ENCODE measurements around the gene GMPPB.
"Not testable (repeated sequence)": the region's sequence is repeated elsewhere in the genome, so short reads cannot be mapped to it uniquely, and the experiment has no call there.

Gene GMPPB

GRCh38 chr3:49723628-49724551, at the start of gene GMPPB:
Gene GMPPB, minus strand, starts transcription at chr3:49723951. Its CDS starts 225 bp downstream, at chr3:49723726.
- peak; percentile 37 to 84 for DNase-seq

- DNase-seq: no peak
These were observed 49.0 kb upstream of the GMPPB start for GRCh38 chr3:49772703-49773102.

GRCh38 chr3:49771340-49771938, 47.7 kb upstream of the GMPPB start:
- DNase-seq: no peak

- DNase-seq: no peak
These were observed 46.2 kb upstream of the GMPPB start for GRCh38 chr3:49769926-49770325.

- DNase-seq: no peak
These were observed 45.6 kb upstream of the GMPPB start for GRCh38 chr3:49769286-49769915.

- no peak for DNase-seq
These were observed 40.2 kb upstream of the GMPPB start for GRCh38 chr3:49763981-49764380.

- DNase-seq: no peak
These were observed 37.9 kb upstream of the GMPPB start for GRCh38 chr3:49761661-49762060.

- no peak for DNase-seq
These were observed 35.5 kb upstream of the GMPPB start for GRCh38 chr3:49759226-49759625.

- no peak for DNase-seq
These were observed 33.4 kb upstream of the GMPPB start for GRCh38 chr3:49757197-49757596.

GRCh38 chr3:49756036-49756435, 32.3 kb upstream of the GMPPB start:
- no peak for DNase-seq

- no peak for DNase-seq
These were observed 30.8 kb upstream of the GMPPB start for GRCh38 chr3:49754536-49754935.

GRCh38 chr3:49751501-49751900, 27.8 kb upstream of the GMPPB start:
- DNase-seq: no peak

GRCh38 chr3:49750056-49750455, 26.3 kb upstream of the GMPPB start:
- no peak for DNase-seq

- not testable (repeated sequence) for DNase-seq
These were observed 25.1 kb upstream of the GMPPB start for GRCh38 chr3:49748874-49749273.

GRCh38 chr3:49747792-49748480, 24.2 kb upstream of the GMPPB start:
- no peak for DNase-seq

- no peak for DNase-seq
These were observed 22.2 kb upstream of the GMPPB start for GRCh38 chr3:49745986-49746385.

- DNase-seq: no peak
These were observed 16.7 kb upstream of the GMPPB start for GRCh38 chr3:49740427-49740826.

GRCh38 chr3:49738067-49738713, 14.4 kb upstream of the GMPPB start:
- no peak for DNase-seq

GRCh38 chr3:49734752-49735151, 11.0 kb upstream of the GMPPB start:
- DNase-seq: no peak

GRCh38 chr3:49733551-49733950, 9.8 kb upstream of the GMPPB start:
- DNase-seq: no peak

GRCh38 chr3:49732597-49732996, 8.8 kb upstream of the GMPPB start:
- no peak for DNase-seq

GRCh38 chr3:49729966-49730609, 6.3 kb upstream of the GMPPB start:
- DNase-seq: no peak

Measured in NCI-H187 (cell line).